Activated T-cell treated with anti-CD3 and anti-CD28 coated beads for 4 hours (primary cell): Measurements from ENCODE around the gene MAPK10.
"Not testable (repeated sequence)": the region's sequence is repeated elsewhere in the genome, so short reads cannot be mapped to it uniquely, and the experiment has no call there.

Source experiments
- DNase-seq: peaks from one replicate; pipeline ENCODE4 v3.0.0-alpha.2; 2020

Gene MAPK10

GRCh38 chr4:86100539-86101215 lies 259.2 kb downstream of the MAPK10 start:
- DNase-seq: no peak

- no peak for DNase-seq
Observed at GRCh38 chr4:86099348-86099747, 260.5 kb downstream of the MAPK10 start.

DNA sequence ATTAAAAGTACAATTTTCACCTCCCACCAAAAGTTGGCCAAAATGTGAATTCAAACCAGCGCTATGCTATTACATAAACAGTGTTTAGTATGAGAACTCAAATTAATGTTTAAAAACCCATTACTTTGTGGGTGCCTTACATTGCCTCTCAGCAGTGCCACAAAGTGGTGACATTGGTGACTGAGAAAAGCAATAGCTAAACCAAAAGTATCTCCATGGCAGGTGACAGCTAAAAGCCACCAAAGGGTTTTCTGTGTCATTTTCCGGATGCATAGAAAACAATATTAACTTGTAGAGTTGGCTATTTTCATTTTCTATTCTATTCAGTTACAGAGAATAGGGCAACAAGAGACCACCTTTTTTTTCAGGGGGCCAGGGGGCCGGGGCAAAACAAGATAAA lies 261.2 kb downstream of the MAPK10 start:
- DNase-seq: no peak

DNA sequence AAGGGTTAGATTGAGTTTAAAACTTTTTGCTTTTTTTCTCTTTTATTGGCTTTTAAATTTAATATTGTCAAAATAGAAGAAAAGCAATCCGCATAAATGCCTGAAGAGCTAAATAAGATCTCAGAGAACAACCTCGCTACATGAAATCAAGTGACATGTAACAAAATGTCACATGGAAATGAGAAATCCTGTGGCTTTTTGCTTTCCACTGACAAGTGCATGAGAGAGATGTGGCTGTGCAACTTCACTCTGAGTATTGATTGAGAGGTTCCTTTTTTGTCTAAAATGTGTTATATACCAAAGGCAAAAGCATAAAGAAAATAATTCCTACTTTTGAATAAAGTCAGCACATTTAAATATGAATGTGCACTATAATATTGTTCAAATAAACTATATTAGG lies 263.5 kb downstream of the MAPK10 start:
- no peak for DNase-seq

- no peak for DNase-seq
Observed at GRCh38 chr4:86092684-86093083, 267.2 kb downstream of the MAPK10 start.

- DNase-seq: no peak
Observed at GRCh38 chr4:86091201-86091600, 268.7 kb downstream of the MAPK10 start.

GRCh38 chr4:86089781-86090323 lies 270.0 kb downstream of the MAPK10 start:
- no peak for DNase-seq

GRCh38 chr4:86089053-86089452 lies 270.8 kb downstream of the MAPK10 start:
- no peak for DNase-seq

DNA sequence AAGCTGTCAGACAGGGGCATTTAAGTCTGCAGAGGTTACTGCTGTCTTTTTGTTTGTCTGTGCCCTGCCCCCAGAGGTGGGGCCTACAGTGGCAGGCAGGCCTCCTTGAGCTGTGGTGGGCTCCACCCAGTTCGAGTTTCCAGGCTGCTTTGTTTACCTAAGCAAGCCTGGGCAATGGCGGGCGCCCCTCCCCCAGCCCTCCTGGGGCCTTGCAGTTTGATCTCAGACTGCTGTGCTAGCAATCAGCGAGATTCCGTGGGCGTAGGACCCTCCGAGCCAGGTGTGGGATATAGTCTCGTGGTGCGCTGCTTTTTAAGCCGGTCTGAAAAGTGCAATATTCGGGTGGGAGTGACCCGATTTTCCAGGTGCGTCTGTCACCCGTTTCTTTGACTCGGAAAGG lies 284.1 kb downstream of the MAPK10 start:
- DNase-seq: not testable (repeated sequence)

DNA sequence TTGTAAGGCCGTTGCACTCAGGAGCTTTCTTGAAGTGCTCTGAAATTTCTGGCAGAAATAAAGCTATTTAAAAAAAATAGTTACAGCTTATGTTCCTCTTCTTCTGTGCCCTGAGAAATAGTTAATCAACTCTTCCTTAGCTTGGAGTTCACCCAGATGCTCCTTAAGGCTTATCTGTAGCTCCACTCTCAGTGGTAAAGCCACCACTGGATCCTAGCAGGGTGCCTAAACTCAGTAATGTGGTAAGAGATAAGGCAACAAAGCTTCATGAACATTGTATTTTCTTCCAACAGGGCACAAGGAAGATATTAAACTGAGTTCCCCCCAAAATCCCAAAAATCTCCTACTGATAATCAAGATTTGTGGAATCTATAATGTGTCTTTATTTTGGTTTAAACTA lies 299.5 kb downstream of the MAPK10 start:
- no peak for DNase-seq

DNA sequence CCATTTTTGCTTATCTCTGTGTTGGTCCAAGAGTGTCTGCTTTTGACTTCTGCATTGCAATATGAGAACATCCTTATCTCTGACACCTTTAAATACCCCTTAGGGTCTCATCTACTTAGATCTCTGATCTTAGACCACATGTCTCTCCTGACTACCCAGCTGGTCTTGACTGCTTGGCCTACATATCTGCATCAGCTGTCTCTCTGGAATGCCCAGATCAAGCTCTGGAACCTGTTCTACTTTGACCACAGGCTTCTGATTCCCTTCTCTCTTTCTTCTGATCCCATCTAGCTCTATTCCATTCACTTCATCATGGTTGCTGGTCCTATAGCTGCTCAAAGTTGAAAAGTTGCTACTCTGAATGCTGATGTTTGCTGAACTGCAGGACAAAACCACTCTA lies 301.2 kb downstream of the MAPK10 start:
- DNase-seq: no peak

DNA sequence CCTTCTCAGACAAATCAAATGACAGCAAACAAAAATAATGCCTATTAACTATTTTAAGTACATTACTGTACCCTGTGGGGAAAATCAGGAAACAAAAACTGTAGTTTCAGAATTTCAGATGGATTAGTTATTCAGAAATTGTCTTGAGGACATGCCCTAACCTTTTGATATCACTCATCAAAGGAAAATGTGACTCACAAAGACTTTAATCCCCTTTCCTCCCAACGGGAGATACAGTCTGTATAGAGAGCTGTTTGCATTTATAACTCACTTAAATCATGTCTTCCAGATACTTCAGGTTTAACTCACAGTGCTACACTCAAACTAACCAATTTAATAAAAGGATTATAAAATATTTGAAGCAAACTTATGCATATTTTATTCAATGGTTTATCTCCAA lies 304.0 kb downstream of the MAPK10 start:
- no peak for DNase-seq

GRCh38 chr4:86054286-86055032 lies 305.4 kb downstream of the MAPK10 start:
- DNase-seq: no peak

DNA sequence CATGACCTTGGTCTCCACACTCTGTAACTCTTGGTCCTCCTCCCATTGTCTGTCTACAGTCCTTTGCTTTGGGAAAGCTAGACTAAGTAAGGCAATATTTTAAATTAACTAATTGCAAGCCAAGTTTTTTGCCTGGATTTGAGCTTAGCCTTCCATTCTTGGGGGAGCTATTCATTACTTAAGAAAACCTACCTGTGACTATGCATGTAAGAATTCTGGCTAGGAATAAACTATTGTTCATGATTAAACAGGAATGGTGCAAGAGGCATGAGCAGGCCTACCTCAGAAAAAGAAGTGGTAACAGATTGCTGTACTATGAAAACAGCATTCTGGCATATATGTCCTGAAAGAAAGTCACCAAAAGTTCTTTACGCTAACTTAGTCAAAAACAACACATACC lies 309.4 kb downstream of the MAPK10 start:
- no peak for DNase-seq

DNA sequence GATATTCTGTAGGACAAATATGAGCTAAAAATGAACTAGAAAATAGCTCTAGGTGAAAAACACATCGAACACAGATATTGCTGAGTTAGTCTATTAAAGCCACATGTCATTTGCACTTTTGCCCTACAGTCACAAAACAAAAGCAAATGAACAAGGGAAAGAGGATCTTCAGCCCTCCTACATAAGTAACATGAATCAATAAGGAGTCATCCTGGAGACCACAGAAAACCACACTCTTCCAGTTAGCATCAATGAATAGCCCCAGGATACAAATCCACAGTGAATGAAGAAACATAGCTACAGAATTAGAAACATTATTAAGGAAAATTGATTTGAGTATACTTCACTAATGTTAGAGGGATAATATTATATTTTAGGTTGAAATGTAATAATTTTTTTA lies 311.4 kb downstream of the MAPK10 start:
- no peak for DNase-seq

DNA sequence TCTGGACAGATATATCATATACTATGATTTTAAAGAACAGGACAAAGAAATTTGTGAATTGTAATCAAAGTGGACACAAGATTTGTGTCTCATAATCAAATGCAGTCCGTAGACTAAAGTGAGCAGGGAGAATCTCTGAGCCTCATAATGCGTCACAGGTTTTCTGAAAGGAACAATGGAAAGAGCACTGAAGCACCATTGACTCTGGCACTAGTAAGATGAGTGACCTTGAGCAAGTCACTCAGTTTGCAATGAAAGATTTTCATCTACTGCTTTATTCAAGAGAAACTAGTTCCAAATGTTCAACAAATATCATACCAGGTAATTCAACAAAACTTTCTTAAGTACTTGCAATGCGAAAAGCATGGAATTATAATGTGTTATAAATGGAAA lies 315.3 kb downstream of the MAPK10 start:
- DNase-seq: no peak

DNA sequence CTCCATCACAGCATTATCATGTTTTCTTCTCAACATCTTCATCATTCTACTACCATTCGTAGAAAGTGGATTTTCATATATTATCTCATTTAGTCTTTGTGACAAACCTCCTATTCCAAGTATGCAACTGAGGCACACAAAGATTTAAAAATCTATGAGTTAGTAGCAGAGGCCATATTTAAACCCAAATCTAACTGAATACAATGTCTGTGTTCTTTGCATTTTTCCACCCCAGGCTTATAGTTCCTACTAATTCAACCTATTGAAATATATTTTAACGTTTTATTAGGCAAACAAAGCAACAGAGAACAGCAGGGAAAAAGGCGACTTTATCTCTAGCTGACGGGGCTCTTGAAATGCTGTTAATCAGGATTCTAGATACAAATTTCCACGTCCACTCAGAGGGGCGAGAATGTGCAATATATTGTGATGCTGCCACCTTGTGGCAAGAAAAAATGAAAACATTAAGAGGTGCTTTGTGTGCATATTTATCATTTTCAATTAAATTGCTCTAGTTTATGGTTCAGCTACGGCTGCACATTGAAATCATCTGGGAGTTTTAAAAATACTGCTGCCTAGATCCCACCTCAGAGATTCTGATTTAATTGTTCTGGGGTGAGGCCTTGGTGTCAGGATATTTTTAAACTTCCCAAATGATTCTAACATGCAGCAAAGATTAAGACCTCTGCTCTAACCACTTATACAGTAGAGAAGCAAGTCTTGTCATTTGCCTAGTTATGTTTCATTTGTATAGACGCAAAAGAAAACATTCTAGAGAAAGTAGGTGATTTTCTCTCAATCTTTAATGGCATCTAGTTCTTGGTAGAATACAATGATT lies 315.9 kb downstream of the MAPK10 start:
- no peak for DNase-seq

DNA sequence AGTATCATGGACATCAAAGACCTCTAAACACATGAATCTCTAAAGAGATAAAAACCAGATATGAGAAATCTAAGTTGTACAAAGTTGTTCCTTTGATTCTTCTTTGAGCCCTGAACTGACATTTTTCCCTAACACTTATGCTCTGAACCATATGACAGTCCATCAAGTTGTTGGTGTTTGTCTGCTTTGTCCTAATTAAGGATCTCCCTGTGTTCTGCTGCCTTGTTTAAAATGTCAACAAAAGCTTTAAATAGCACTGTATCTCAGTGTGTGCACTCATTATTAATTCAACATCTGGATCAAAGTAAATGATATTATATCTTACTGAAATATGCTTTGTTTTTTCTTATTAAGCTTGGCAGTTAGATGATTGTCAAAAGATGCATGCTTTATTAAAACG lies 321.8 kb downstream of the MAPK10 start:
- DNase-seq: no peak

DNA sequence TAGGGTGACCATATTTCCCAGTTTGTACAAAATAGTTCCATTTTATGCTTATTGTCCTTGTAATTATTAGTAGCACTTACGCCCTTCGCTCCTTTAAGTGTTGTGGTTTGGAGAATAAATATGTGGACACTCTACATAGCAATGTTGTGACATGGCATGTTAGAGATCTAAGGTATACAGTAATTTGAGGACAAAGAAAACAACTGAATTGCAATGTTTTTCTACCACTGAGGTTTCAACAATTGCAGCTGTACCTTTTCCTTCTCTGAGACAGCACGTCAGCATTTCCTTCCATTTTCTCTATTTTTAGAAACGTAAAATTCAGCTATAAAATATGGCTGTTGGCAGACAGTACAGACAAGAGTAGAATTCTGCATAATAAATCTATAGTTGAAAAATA lies 323.1 kb downstream of the MAPK10 start:
- DNase-seq: no peak

GRCh38 chr4:86035688-86036087 lies 324.2 kb downstream of the MAPK10 start:
- DNase-seq: no peak

GRCh38 chr4:86034616-86035015 lies 325.2 kb downstream of the MAPK10 start:
- no peak for DNase-seq

GRCh38 chr4:86033171-86033570 lies 326.7 kb downstream of the MAPK10 start:
- no peak for DNase-seq

- no peak for DNase-seq
Observed at GRCh38 chr4:86032476-86033022, 327.3 kb downstream of the MAPK10 start.
